ENCODE data around the gene VPS54. TPM values are rescaled to one million over a fixed set of nuclear protein-coding genes. Genes with fewer than 3 reads are reported as not detected.

Gene VPS54
- polyA plus RNA-seq, 3 donors, result 11.4 to 17.3 (median 11.5) TPM

- H3K27ac ChIP-seq (ENCODE audit: low read depth in 1 of 2, low read length in 2 of 2), result no peak overlapping the region
- H2AFZ ChIP-seq (ENCODE audit: insufficient read depth, low read depth, low read length, poor library complexity, severe bottlenecking), result no peak overlapping the region
- no peaks in the 10 kb centered on the region for H3K27me3 Mint-ChIP-seq (ENCODE audit: low read depth in 3 of 3)
- no peaks in the 10 kb centered on the region for H3K27me3 ChIP-seq (ENCODE audit: control insufficient read depth in 2 of 2, insufficient read depth in 2 of 2, low read length in 2 of 2)
- peaks cover 11% of the 10 kb centered on the region for H3K4me1 Mint-ChIP-seq
- peaks cover 96% of the 10 kb centered on the region for H3K79me2 ChIP-seq (ENCODE audit: insufficient read depth, low read length)
- H4K20me1 ChIP-seq (ENCODE audit: insufficient read depth, low read length), result peaks cover 69% of the 10 kb centered on the region
- no CpG with 5 or more reads among the region's 2 CpGs for WGBS (ENCODE audit: insufficient coverage)
- intact Hi-C loops (cut with micrococcal nuclease), result no loop called here
- no peak overlapping the region for H3K27ac Mint-ChIP-seq
- no peak overlapping the region for H3K9ac ChIP-seq (ENCODE audit: insufficient read depth, low read length, poor library complexity, severe bottlenecking)
- peaks cover 0 to 14% (median 3%) of the 10 kb centered on the region in 7 donors for H3K9me3 Mint-ChIP-seq
- H3K4me2 ChIP-seq (replicated peaks; ENCODE audit: extremely low read depth, low read length, poor library complexity, severe bottlenecking), result no peak overlapping the region
- DNase-seq, result no peak
- H3K4me3 Mint-ChIP-seq, result no peak overlapping the region
- H3K4me3 ChIP-seq (replicated peaks in 1 of 3; ENCODE audit: low read depth in 2 of 3, low read length in 3 of 3), result no peak overlapping the region
- peaks cover 0 to 7% of the 10 kb centered on the region in 2 donors for H3K9me3 ChIP-seq (replicated peaks in 1 of 2; ENCODE audit: control insufficient read depth in 1 of 2, insufficient read depth in 1 of 2, low read length in 2 of 2)
- no peak for TF ChIP-seq CTCF (IDR thresholded peaks at IDR 0.05)
- H3K36me3 ChIP-seq (replicated peaks in 1 of 2; ENCODE audit: control insufficient read depth in 1 of 2, insufficient read depth in 2 of 2, low read length in 2 of 2), result peaks cover 8 to 24% of the 10 kb centered on the region in 2 donors
- H3K4me1 ChIP-seq (ENCODE audit: control insufficient read depth in 1 of 2, insufficient read depth in 2 of 2, low read length in 2 of 2), result no peaks in the 10 kb centered on the region
- peaks cover 25 to 27% of the 10 kb centered on the region in 2 donors for H3K36me3 Mint-ChIP-seq
These were observed 13.4 kb downstream of the VPS54 start for GRCh38 chr2:64005707-64006356.

DNA sequence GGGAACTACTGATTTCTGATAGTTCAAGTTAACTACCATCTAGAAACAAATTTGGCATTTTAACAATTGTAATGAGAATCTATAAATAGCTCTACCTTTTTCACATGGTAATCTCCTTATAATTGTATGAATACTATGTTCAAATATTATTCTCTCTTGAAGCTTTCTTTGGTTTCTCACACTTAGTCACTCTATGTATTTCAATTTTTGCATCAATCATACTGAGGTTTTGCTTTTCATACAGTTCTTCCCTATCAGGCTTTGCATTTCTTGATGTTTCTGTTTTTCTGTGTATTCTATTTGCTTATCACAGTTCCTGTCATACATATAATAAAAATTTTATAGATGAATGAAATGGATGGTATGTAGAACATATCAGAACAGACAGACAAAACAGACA, 16.0 kb downstream of the VPS54 start:
- no peaks in the 10 kb centered on the region for H3K27me3 ChIP-seq (ENCODE audit: control insufficient read depth in 2 of 2, insufficient read depth in 2 of 2, low read length in 2 of 2)
- H3K4me1 Mint-ChIP-seq, result peaks cover 8% of the 10 kb centered on the region
- H3K9ac ChIP-seq (ENCODE audit: insufficient read depth, low read length, poor library complexity, severe bottlenecking), result no peak overlapping the region
- no peak overlapping the region for H3K27ac ChIP-seq (ENCODE audit: low read depth in 1 of 2, low read length in 2 of 2)
- H3K4me1 ChIP-seq (ENCODE audit: control insufficient read depth in 1 of 2, insufficient read depth in 2 of 2, low read length in 2 of 2), result no peaks in the 10 kb centered on the region
- no peak overlapping the region for H2AFZ ChIP-seq (ENCODE audit: insufficient read depth, low read depth, low read length, poor library complexity, severe bottlenecking)
- peaks cover 0 to 14% of the 10 kb centered on the region in 2 donors for H3K9me3 ChIP-seq (replicated peaks in 1 of 2; ENCODE audit: control insufficient read depth in 1 of 2, insufficient read depth in 1 of 2, low read length in 2 of 2)
- no peak overlapping the region for H3K4me3 Mint-ChIP-seq
- no peak for DNase-seq
- H3K4me2 ChIP-seq (replicated peaks; ENCODE audit: extremely low read depth, low read length, poor library complexity, severe bottlenecking), result no peak overlapping the region
- no peaks in the 10 kb centered on the region for H3K27me3 Mint-ChIP-seq (ENCODE audit: low read depth in 3 of 3)
- intact Hi-C loops (cut with micrococcal nuclease), result no loop called here
- H3K79me2 ChIP-seq (ENCODE audit: insufficient read depth, low read length), result peaks cover 77% of the 10 kb centered on the region
- peaks cover 35 to 42% of the 10 kb centered on the region in 2 donors for H3K36me3 Mint-ChIP-seq
- H4K20me1 ChIP-seq (ENCODE audit: insufficient read depth, low read length), result peaks cover 62% of the 10 kb centered on the region
- no peak overlapping the region for H3K4me3 ChIP-seq (replicated peaks in 1 of 3; ENCODE audit: low read depth in 2 of 3, low read length in 3 of 3)
- TF ChIP-seq CTCF (IDR thresholded peaks at IDR 0.05), result no peak
- peaks cover 8 to 27% of the 10 kb centered on the region in 2 donors for H3K36me3 ChIP-seq (replicated peaks in 1 of 2; ENCODE audit: control insufficient read depth in 1 of 2, insufficient read depth in 2 of 2, low read length in 2 of 2)
- H3K9me3 Mint-ChIP-seq, result peaks cover 8 to 22% (median 13%) of the 10 kb centered on the region in 7 donors
- no peak overlapping the region for H3K27ac Mint-ChIP-seq
